WTC11 (cell line): ENCODE measurements around the gene SH2D4B. TPM values are rescaled to one million over a fixed set of nuclear protein-coding genes. Genes with fewer than 3 reads are reported as not detected.

Experiments used
- ATAC-seq: fragments of 200-7000 bp; cut with Tn5 transposase; 2 replicates; pipeline ENCODE4 v1.10.0; 2021; ENCODE audit warnings: mild to moderate bottlenecking, moderate library complexity
- CTCF ChIA-PET: fragments of 300-600 bp; sonication (Branson Sonifier 250); formaldehyde crosslinking; loops from one replicate; lab custom pipeline; 2021; ENCODE audit warnings: antibody characterized with exemption; lab: Charles Lee
- POLR2A ChIA-PET: fragments of 350-600 bp; sonication (Branson Sonifier 250); formaldehyde crosslinking; loops from one replicate; lab custom pipeline; 2021; ENCODE audit warnings: antibody characterized with exemption; lab: Charles Lee
- DNase-seq: peaks from one replicate; pipeline ENCODE4 v3.0.0; 2021; ENCODE audit warnings: low spot score
- H3K27ac Mint-ChIP-seq: 2 replicates; pipeline ENCODE4 v1.8.0; 2021; ENCODE audit warnings: mixed read lengths
- H3K27me3 Mint-ChIP-seq: 2 replicates; pipeline ENCODE4 v1.8.0; 2021; ENCODE audit warnings: low read depth, mild to moderate bottlenecking, moderate library complexity, mixed read lengths
- H3K36me3 Mint-ChIP-seq: 2 replicates; pipeline ENCODE4 v1.8.0; 2021; ENCODE audit warnings: mixed read lengths
- H3K4me1 Mint-ChIP-seq: 2 replicates; pipeline ENCODE4 v1.8.0; 2022; ENCODE audit warnings: mixed read lengths
- H3K4me3 Mint-ChIP-seq: 2 replicates; pipeline ENCODE4 v1.8.0; 2021; ENCODE audit warnings: mild to moderate bottlenecking, moderate library complexity, mixed read lengths
- H3K9me3 Mint-ChIP-seq: 2 replicates; pipeline ENCODE4 v1.8.0; 2021; ENCODE audit warnings: mixed read lengths
- CREM ChIP-seq: sonication (generic); formaldehyde crosslinking; IDR thresholded peaks from 2 replicates; pipeline ENCODE4 v1.8.1; 2022; ENCODE audit warnings: mild to moderate bottlenecking, missing genetic modification reagents, moderate library complexity
- FOXP1 ChIP-seq: sonication (generic); formaldehyde crosslinking; IDR thresholded peaks from 2 replicates; pipeline ENCODE4 v1.8.0; 2022; ENCODE audit warnings: missing genetic modification reagents, mild to moderate bottlenecking, moderate library complexity, borderline replicate concordance
- HMGA2 ChIP-seq: fragments of 250-450 bp; sonication (Bioruptor Pico); IDR thresholded peaks from 2 replicates; pipeline ENCODE4 v1.4.0; 2021; ENCODE audit warnings: mild to moderate bottlenecking, moderate library complexity
- KAT7 ChIP-seq: sonication (generic); formaldehyde crosslinking; IDR thresholded peaks from 2 replicates; pipeline ENCODE4 v1.8.1; 2023; ENCODE audit warnings: missing genetic modification reagents, mild to moderate bottlenecking, borderline replicate concordance
- MYBL2 ChIP-seq: sonication (generic); formaldehyde crosslinking; IDR thresholded peaks from 2 replicates; pipeline ENCODE4 v1.8.1; 2023; ENCODE audit warnings: mild to moderate bottlenecking, moderate library complexity, missing genetic modification reagents
- NR3C1 ChIP-seq: sonication (generic); formaldehyde crosslinking; conservative IDR thresholded peaks from 2 replicates; pipeline ENCODE4 v1.8.1; 2023; ENCODE audit warnings: low read depth, mild to moderate bottlenecking, missing genetic modification reagents
- RORB ChIP-seq: fragments of 250-450 bp; sonication (Bioruptor Pico); IDR thresholded peaks from 2 replicates; pipeline ENCODE4 v1.9.0; 2021; ENCODE audit warnings: mild to moderate bottlenecking
- TEAD4 ChIP-seq: sonication (generic); formaldehyde crosslinking; IDR thresholded peaks from 2 replicates; pipeline ENCODE4 v1.8.0; 2022; ENCODE audit warnings: mild to moderate bottlenecking, missing genetic modification reagents
- ZNF232 ChIP-seq: sonication (generic); formaldehyde crosslinking; IDR thresholded peaks from 2 replicates; pipeline ENCODE4 v1.8.0; 2022; ENCODE audit warnings: mild to moderate bottlenecking, missing genetic modification reagents
- ZNF317 ChIP-seq: sonication (generic); formaldehyde crosslinking; IDR thresholded peaks from 2 replicates; pipeline ENCODE4 v1.8.1; 2023; ENCODE audit warnings: low read depth, mild to moderate bottlenecking, moderate library complexity, missing genetic modification reagents, borderline replicate concordance
- ZNF423 ChIP-seq: fragments of 250-450 bp; sonication (Bioruptor Pico); IDR thresholded peaks from 2 replicates; pipeline ENCODE4 v2.1.2; 2022; ENCODE audit warnings: mild to moderate bottlenecking, moderate library complexity
- total RNA-seq: library from RNA; stranded (reverse); gene quantifications from 3 replicates; pipeline ENCODE4 v1.2.3, GENCODE V29; 2021
- TF ChIP-seq, protein P1 (sequence below): sonication (generic); formaldehyde crosslinking; IDR thresholded peaks from 2 replicates; pipeline ENCODE4 v1.8.0; 2023; ENCODE audit warnings: missing genetic modification reagents
- TF ChIP-seq, protein P2 (sequence below): sonication (generic); formaldehyde crosslinking; conservative IDR thresholded peaks from 2 replicates; pipeline ENCODE4 v1.8.1; 2022; ENCODE audit warnings: mild to moderate bottlenecking, missing genetic modification reagents
- TF ChIP-seq, protein P3 (sequence below): fragments of 250-450 bp; sonication (Bioruptor Pico); IDR thresholded peaks from 2 replicates; pipeline ENCODE4 v1.9.0; 2021; ENCODE audit warnings: mild to moderate bottlenecking
- TF ChIP-seq, protein P4 (sequence below): sonication (generic); formaldehyde crosslinking; IDR thresholded peaks from 2 replicates; pipeline ENCODE4 v1.8.1; 2022; ENCODE audit warnings: missing genetic modification reagents, borderline replicate concordance
- TF ChIP-seq, protein P5 (sequence below): sonication (generic); formaldehyde crosslinking; IDR thresholded peaks from 2 replicates; pipeline ENCODE4 v1.8.1; 2023; ENCODE audit warnings: mild to moderate bottlenecking, missing genetic modification reagents, moderate library complexity
- TF ChIP-seq, protein P6 (sequence below): sonication (generic); formaldehyde crosslinking; IDR thresholded peaks from 2 replicates; pipeline ENCODE4 v1.8.0; 2023; ENCODE audit warnings: missing genetic modification reagents, mild to moderate bottlenecking, borderline replicate concordance
- TF ChIP-seq, protein P7 (sequence below): fragments of 250-450 bp; sonication (Bioruptor Pico); IDR thresholded peaks from 2 replicates; pipeline ENCODE4 v1.9.0; 2021; ENCODE audit warnings: mild to moderate bottlenecking
- TF ChIP-seq, protein P8 (sequence below): fragments of 200-600 bp; IDR thresholded peaks from 2 replicates; pipeline ENCODE4 v1.8.0; 2022; ENCODE audit warnings: antibody characterized with exemption

The SH2D4B gene
- total RNA-seq, 1 experiment from 2014 or later: 0.04 TPM

DNA sequence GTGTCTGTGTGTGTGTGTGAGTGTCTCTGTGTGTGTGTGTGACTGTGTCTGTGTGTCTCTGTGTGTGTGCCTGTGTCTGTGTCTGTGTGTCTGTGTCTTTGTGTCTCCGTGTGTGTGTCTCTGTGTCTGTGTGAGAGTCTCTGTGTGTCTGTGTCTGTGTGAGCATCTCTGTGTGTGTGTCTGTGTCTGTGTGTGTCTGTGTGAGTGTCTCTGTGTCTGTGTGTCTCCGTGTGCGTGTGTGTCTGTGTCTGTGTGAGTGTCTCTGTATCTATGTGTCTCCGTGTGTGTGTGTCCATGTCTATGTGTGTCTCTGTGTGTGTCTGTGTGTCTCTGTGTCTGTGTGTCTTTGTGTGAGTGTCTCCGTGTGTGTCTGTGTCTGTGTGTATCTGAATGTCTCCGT lies 120.4 kb downstream of the SH2D4B start:
- H3K27me3 Mint-ChIP-seq: 0 out of 2 replicates have a peak, but pooled peaks cover 4% of the 10 kb centered on the region
- ChIA-PET POLR2A (no interaction called here), CTCF (no interaction called here)
- no peak overlapping the region for H3K27ac Mint-ChIP-seq
- peaks cover 4% of the 10 kb centered on the region for H3K4me1 Mint-ChIP-seq
- peaks cover 10% of the 10 kb centered on the region for H3K36me3 Mint-ChIP-seq
- H3K4me3 Mint-ChIP-seq: no peak overlapping the region
- ATAC-seq (no peak), DNase-seq (no peak)
- TF ChIP-seq TEAD4 (CRISPR knock-in tag): no peak
- no peak for TF ChIP-seq ZNF232
- no peak for TF ChIP-seq NR3C1 (CRISPR knock-in tag)
- peaks cover 14% of the 10 kb centered on the region for H3K9me3 Mint-ChIP-seq

DNA sequence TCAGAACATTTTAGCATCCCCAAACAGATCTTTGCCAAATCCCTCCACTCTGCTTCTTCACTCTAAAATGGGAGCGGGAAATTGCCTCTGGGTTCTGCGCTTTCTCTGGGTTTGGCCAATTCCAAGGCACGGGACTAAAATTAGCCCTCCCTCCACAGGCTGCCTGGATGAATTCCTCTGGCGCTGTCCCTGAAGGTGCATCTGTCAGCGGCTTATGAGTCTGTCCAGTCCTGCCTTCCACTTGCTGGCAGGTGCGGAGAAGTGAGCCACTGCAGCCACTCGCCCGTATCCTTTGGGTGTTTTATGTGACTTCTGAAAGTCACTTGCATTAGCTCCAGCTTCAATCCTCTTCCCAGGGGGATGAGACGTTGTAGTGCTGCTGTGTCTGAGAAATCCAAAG lies 121.6 kb downstream of the SH2D4B start:
- POLR2A ChIA-PET: interaction anchor here (0.6 kb wide), 1 partner anchor 166 kb away, joined by 5 read pairs; no protein-coding TSS in a partner anchor
- Mint-ChIP-seq H3K4me3 (no peak overlapping the region), H3K9me3 (peaks cover 2% of the 10 kb centered on the region), H3K36me3 (no peaks in the 10 kb centered on the region), H3K27ac (no peak overlapping the region), H3K27me3 (no peaks in the 10 kb centered on the region), H3K4me1 (peaks cover 14% of the 10 kb centered on the region)
- DNase-seq: no peak
- CTCF ChIA-PET: no interaction called here
- TF ChIP-seq, protein P1, sequence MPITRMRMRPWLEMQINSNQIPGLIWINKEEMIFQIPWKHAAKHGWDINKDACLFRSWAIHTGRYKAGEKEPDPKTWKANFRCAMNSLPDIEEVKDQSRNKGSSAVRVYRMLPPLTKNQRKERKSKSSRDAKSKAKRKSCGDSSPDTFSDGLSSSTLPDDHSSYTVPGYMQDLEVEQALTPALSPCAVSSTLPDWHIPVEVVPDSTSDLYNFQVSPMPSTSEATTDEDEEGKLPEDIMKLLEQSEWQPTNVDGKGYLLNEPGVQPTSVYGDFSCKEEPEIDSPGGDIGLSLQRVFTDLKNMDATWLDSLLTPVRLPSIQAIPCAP (CRISPR knock-in tag): no peak
- TF ChIP-seq, protein P2, sequence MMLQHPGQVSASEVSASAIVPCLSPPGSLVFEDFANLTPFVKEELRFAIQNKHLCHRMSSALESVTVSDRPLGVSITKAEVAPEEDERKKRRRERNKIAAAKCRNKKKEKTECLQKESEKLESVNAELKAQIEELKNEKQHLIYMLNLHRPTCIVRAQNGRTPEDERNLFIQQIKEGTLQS (CRISPR knock-in tag): no peak
- TF ChIP-seq FOXP1 (CRISPR knock-in tag) (no peak), NR3C1 (CRISPR knock-in tag) (no peak), TEAD4 (CRISPR knock-in tag) (no peak), ZNF317 (CRISPR knock-in tag) (no peak), HMGA2 (CRISPR knock-in tag) (no peak), RORB (CRISPR knock-in tag) (no peak), KAT7 (CRISPR knock-in tag) (no peak), MYBL2 (CRISPR knock-in tag) (no peak), CREM (CRISPR knock-in tag) (no peak), ZNF423 (CRISPR knock-in tag) (no peak)
- TF ChIP-seq, protein P3, sequence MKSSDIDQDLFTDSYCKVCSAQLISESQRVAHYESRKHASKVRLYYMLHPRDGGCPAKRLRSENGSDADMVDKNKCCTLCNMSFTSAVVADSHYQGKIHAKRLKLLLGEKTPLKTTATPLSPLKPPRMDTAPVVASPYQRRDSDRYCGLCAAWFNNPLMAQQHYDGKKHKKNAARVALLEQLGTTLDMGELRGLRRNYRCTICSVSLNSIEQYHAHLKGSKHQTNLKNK: no peak
- TF ChIP-seq, protein P4, sequence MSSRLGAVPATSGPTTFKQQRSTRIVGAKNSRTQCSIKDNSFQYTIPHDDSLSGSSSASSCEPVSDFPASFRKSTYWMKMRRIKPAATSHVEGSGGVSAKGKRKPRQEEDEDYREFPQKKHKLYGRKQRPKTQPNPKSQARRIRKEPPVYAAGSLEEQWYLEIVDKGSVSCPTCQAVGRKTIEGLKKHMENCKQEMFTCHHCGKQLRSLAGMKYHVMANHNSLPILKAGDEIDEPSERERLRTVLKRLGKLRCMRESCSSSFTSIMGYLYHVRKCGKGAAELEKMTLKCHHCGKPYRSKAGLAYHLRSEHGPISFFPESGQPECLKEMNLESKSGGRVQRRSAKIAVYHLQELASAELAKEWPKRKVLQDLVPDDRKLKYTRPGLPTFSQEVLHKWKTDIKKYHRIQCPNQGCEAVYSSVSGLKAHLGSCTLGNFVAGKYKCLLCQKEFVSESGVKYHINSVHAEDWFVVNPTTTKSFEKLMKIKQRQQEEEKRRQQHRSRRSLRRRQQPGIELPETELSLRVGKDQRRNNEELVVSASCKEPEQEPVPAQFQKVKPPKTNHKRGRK (CRISPR knock-in tag): no peak
- TF ChIP-seq, protein P5, sequence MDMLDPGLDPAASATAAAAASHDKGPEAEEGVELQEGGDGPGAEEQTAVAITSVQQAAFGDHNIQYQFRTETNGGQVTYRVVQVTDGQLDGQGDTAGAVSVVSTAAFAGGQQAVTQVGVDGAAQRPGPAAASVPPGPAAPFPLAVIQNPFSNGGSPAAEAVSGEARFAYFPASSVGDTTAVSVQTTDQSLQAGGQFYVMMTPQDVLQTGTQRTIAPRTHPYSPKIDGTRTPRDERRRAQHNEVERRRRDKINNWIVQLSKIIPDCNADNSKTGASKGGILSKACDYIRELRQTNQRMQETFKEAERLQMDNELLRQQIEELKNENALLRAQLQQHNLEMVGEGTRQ (CRISPR knock-in tag): no peak
- TF ChIP-seq, protein P6, sequence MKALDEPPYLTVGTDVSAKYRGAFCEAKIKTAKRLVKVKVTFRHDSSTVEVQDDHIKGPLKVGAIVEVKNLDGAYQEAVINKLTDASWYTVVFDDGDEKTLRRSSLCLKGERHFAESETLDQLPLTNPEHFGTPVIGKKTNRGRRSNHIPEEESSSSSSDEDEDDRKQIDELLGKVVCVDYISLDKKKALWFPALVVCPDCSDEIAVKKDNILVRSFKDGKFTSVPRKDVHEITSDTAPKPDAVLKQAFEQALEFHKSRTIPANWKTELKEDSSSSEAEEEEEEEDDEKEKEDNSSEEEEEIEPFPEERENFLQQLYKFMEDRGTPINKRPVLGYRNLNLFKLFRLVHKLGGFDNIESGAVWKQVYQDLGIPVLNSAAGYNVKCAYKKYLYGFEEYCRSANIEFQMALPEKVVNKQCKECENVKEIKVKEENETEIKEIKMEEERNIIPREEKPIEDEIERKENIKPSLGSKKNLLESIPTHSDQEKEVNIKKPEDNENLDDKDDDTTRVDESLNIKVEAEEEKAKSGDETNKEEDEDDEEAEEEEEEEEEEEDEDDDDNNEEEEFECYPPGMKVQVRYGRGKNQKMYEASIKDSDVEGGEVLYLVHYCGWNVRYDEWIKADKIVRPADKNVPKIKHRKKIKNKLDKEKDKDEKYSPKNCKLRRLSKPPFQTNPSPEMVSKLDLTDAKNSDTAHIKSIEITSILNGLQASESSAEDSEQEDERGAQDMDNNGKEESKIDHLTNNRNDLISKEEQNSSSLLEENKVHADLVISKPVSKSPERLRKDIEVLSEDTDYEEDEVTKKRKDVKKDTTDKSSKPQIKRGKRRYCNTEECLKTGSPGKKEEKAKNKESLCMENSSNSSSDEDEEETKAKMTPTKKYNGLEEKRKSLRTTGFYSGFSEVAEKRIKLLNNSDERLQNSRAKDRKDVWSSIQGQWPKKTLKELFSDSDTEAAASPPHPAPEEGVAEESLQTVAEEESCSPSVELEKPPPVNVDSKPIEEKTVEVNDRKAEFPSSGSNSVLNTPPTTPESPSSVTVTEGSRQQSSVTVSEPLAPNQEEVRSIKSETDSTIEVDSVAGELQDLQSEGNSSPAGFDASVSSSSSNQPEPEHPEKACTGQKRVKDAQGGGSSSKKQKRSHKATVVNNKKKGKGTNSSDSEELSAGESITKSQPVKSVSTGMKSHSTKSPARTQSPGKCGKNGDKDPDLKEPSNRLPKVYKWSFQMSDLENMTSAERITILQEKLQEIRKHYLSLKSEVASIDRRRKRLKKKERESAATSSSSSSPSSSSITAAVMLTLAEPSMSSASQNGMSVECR (CRISPR knock-in tag): no peak
- TF ChIP-seq, protein P7, sequence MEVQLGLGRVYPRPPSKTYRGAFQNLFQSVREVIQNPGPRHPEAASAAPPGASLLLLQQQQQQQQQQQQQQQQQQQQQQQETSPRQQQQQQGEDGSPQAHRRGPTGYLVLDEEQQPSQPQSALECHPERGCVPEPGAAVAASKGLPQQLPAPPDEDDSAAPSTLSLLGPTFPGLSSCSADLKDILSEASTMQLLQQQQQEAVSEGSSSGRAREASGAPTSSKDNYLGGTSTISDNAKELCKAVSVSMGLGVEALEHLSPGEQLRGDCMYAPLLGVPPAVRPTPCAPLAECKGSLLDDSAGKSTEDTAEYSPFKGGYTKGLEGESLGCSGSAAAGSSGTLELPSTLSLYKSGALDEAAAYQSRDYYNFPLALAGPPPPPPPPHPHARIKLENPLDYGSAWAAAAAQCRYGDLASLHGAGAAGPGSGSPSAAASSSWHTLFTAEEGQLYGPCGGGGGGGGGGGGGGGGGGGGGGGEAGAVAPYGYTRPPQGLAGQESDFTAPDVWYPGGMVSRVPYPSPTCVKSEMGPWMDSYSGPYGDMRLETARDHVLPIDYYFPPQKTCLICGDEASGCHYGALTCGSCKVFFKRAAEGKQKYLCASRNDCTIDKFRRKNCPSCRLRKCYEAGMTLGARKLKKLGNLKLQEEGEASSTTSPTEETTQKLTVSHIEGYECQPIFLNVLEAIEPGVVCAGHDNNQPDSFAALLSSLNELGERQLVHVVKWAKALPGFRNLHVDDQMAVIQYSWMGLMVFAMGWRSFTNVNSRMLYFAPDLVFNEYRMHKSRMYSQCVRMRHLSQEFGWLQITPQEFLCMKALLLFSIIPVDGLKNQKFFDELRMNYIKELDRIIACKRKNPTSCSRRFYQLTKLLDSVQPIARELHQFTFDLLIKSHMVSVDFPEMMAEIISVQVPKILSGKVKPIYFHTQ: no peak
- TF ChIP-seq, protein P8, sequence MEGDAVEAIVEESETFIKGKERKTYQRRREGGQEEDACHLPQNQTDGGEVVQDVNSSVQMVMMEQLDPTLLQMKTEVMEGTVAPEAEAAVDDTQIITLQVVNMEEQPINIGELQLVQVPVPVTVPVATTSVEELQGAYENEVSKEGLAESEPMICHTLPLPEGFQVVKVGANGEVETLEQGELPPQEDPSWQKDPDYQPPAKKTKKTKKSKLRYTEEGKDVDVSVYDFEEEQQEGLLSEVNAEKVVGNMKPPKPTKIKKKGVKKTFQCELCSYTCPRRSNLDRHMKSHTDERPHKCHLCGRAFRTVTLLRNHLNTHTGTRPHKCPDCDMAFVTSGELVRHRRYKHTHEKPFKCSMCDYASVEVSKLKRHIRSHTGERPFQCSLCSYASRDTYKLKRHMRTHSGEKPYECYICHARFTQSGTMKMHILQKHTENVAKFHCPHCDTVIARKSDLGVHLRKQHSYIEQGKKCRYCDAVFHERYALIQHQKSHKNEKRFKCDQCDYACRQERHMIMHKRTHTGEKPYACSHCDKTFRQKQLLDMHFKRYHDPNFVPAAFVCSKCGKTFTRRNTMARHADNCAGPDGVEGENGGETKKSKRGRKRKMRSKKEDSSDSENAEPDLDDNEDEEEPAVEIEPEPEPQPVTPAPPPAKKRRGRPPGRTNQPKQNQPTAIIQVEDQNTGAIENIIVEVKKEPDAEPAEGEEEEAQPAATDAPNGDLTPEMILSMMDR: no peak
- TF ChIP-seq, all 79 proteins: peak for 0
- ATAC-seq: no peak
